Smooth muscle cell (in vitro differentiated cells): ENCODE results near the gene CPED1. TPM values are rescaled to one million over a fixed set of nuclear protein-coding genes. Genes with fewer than 3 reads are reported as not detected.

ENCODE experiments used
- DNase-seq: peaks from one replicate; lab custom pipeline; 2025; ENCODE audit not compliant: unreplicated experiment; lab: John Stamatoyannopoulos, UW
- H2AFZ ChIP-seq: fragments of 200-600 bp; sonication (generic); 2 replicates; pipeline ENCODE4 v1.6.0; 2016; ENCODE audit warnings: antibody characterized with exemption, low read depth, mild to moderate bottlenecking
- H3F3A ChIP-seq: fragments of 200-600 bp; sonication (generic); 2 replicates; pipeline ENCODE4 v1.6.0; 2017; ENCODE audit warnings: antibody characterized with exemption, low read depth
- H3K27ac ChIP-seq: fragments of 200-600 bp; sonication (generic); 2 replicates; pipeline ENCODE4 v1.5.1; 2016; ENCODE audit warnings: low read depth, mild to moderate bottlenecking
- H3K27me3 ChIP-seq: fragments of 200-600 bp; sonication (generic); 2 replicates; pipeline ENCODE4 v1.6.1; 2016; ENCODE audit warnings: low read depth, mild to moderate bottlenecking
- H3K36me3 ChIP-seq: fragments of 200-600 bp; sonication (generic); 2 replicates; pipeline ENCODE4 v1.5.1; 2016; ENCODE audit warnings: low read depth
- H3K4me1 ChIP-seq: fragments of 200-600 bp; sonication (generic); 2 replicates; pipeline ENCODE4 v1.5.1; 2016; ENCODE audit warnings: low read depth
- H3K4me2 ChIP-seq: fragments of 200-600 bp; sonication (generic); 2 replicates; pipeline ENCODE4 v1.6.0; 2016; ENCODE audit warnings: mild to moderate bottlenecking
- H3K4me3 ChIP-seq: fragments of 200-600 bp; sonication (generic); 2 replicates; pipeline ENCODE4 v1.5.1; 2016; ENCODE audit warnings: mild to moderate bottlenecking
- H3K79me2 ChIP-seq: fragments of 200-600 bp; sonication (generic); 2 replicates; pipeline ENCODE4 v1.6.0; 2016; ENCODE audit warnings: low read depth, mild to moderate bottlenecking
- H3K9ac ChIP-seq: fragments of 200-600 bp; sonication (generic); 2 replicates; pipeline ENCODE4 v1.6.0; 2016; ENCODE audit warnings: low read depth
- H3K9me3 ChIP-seq: fragments of 200-600 bp; sonication (generic); replicated peaks from 2 replicates; pipeline ENCODE4 v1.5.1; 2016; ENCODE audit warnings: low read depth
- H4K20me1 ChIP-seq: fragments of 200-600 bp; sonication (generic); 2 replicates; pipeline ENCODE4 v1.6.0; 2016; ENCODE audit warnings: low read depth
- CTCF ChIP-seq: fragments of 200-600 bp; sonication (generic); IDR thresholded peaks from 2 replicates; pipeline ENCODE4 v1.5.1; 2017; ENCODE audit warnings: borderline replicate concordance, mild to moderate bottlenecking, antibody characterized with exemption; ENCODE audit not compliant: insufficient read depth, poor library complexity, severe bottlenecking
- WGBS: methylation state at CpG from one replicate; pipeline ENCODE4 v1.1.7; 2016; ENCODE audit warnings: low lambda C conversion rate; 5-methylcytosine and 5-hydroxymethylcytosine counted together
- polyA plus RNA-seq: library from polyadenylated mRNA; unstranded; fragments of >200 nt; fragmentation: Nextera tagmentation; extraction: Ambion mirVana; gene quantifications from 2 replicates; pipeline ENCODE4 v1.2.1, GENCODE V29; 2016
- total RNA-seq: library from RNA; depleted of rRNA; stranded (reverse); fragments of >200 nt; gene quantifications from 2 replicates; pipeline ENCODE4 v1.2.3, GENCODE V29; 2014

CPED1 gene
- total and polyA plus RNA-seq, 2 experiments from 2014 or later: 9.5 to 12.9 TPM

DNA sequence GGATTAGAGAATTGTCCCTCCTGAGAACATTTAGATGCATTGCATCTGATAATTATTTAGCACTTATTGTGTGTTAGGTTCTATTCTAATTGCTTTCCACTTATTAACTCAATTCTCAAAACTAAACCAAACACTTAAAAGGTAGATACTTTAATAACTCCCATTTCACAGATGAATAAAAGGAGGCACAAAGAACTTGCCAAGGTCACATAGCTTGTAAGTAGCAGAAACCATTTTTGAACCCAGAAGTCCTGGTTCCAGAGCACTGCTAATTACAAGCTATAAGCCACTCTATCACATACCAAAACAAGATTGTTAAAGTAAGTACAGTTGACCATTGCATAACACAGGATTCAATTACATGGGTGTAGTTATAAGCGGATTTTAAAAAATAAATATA is 164.9 kb downstream of the CPED1 start:
- 93% methylated on average over 1 of the region's 1 CpG for WGBS
- H4K20me1 ChIP-seq: no peaks in the 10 kb centered on the region

GRCh38 chr7:121153995-121154394 is 165.5 kb downstream of the CPED1 start:
- Histone ChIP-seq H3K27ac (no peak overlapping the region), H3K27me3 (no peaks in the 10 kb centered on the region), H3F3A (no peaks in the 10 kb centered on the region), H3K4me3 (no peak overlapping the region), H3K36me3 (no peaks in the 10 kb centered on the region), H3K9me3 (no peaks in the 10 kb centered on the region), H3K4me2 (no peak overlapping the region), H3K4me1 (no peaks in the 10 kb centered on the region), H2AFZ (no peak overlapping the region), H4K20me1 (no peaks in the 10 kb centered on the region), H3K9ac (no peak overlapping the region), H3K79me2 (no peaks in the 10 kb centered on the region)
- TF ChIP-seq CTCF: no peak
- WGBS: 96% methylated on average over 1 of the region's 1 CpG
- DNase-seq: no peak

More for the DNA sequence above, 164.9 kb downstream of the CPED1 start:
- no peaks in the 10 kb centered on the region for H3K79me2 ChIP-seq
- no peak for DNase-seq
- H3K4me3 ChIP-seq: no peak overlapping the region
- no peaks in the 10 kb centered on the region for H3F3A ChIP-seq
- no peaks in the 10 kb centered on the region for H3K36me3 ChIP-seq
- H3K4me2 ChIP-seq: no peak overlapping the region
- H3K27me3 ChIP-seq: no peaks in the 10 kb centered on the region
- TF ChIP-seq CTCF: no peak
- H3K27ac ChIP-seq: no peak overlapping the region
- no peaks in the 10 kb centered on the region for H3K4me1 ChIP-seq
- H3K9me3 ChIP-seq: no peaks in the 10 kb centered on the region
- H3K9ac ChIP-seq: no peak overlapping the region
- H2AFZ ChIP-seq: no peak overlapping the region

DNA sequence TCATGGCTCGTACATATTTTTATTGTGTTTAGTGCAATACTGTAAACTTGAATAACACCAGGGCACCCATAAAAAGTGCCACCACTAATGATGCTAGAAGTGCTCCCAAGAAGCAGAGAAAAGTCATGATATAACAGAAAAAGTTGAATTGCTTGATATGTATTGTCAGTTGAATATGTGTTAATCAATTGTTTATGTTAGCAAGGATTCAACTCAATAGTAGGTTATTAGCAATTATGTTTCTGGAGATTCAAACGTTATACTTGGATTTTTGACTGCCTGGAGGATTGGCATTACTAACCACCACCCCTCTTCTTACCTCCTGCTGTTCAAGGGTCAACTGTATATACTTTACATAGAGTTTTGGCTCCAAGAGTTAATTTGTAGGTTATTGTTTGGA is 168.3 kb downstream of the CPED1 start:
- Histone ChIP-seq H3K9ac (no peak overlapping the region), H3K27me3 (no peaks in the 10 kb centered on the region), H3K79me2 (no peaks in the 10 kb centered on the region), H3K36me3 (no peaks in the 10 kb centered on the region), H3K4me1 (no peaks in the 10 kb centered on the region), H3K27ac (no peak overlapping the region), H3F3A (no peaks in the 10 kb centered on the region), H3K4me2 (no peak overlapping the region), H4K20me1 (no peaks in the 10 kb centered on the region), H2AFZ (no peak overlapping the region), H3K4me3 (no peak overlapping the region), H3K9me3 (no peaks in the 10 kb centered on the region)
- no peak for TF ChIP-seq CTCF
- DNase-seq: no peak
- 74% methylated on average over 2 of the region's 2 CpGs for WGBS

DNA sequence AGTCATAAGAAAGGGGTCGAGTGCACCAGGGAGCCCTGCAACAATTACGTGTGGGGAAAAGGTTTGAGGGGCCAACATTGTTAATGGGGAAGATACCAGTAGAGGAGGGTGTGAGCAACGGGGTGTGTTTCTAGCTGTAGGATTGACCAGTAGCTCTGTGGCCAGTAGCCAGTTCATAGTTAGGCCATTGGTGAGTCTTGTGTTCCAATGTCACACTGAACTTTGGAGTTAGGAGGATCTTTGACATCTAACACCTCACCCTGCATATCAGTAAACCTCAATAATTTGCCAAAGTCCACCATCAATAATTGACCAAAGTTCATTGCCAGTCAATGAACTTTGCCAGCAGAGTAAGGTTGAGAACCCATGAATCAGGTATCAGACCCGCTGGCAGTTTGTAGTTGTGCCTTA is 168.8 kb downstream of the CPED1 start:
- 77% methylated on average over 4 of the region's 4 CpGs for WGBS
- Histone ChIP-seq H4K20me1 (no peaks in the 10 kb centered on the region), H3K36me3 (no peaks in the 10 kb centered on the region), H3K27me3 (no peaks in the 10 kb centered on the region), H3K79me2 (no peaks in the 10 kb centered on the region), H3K9ac (no peak overlapping the region), H2AFZ (no peak overlapping the region), H3F3A (no peaks in the 10 kb centered on the region), H3K4me3 (no peak overlapping the region), H3K9me3 (no peaks in the 10 kb centered on the region), H3K4me2 (no peak overlapping the region), H3K4me1 (no peaks in the 10 kb centered on the region), H3K27ac (no peak overlapping the region)
- DNase-seq: no peak
- TF ChIP-seq CTCF: no peak
